GM10847 (cell line): ENCODE data around the gene PLAAT4.

ENCODE experiments used
- POLR2A ChIP-seq: IDR thresholded peaks from 2 replicates; pipeline ENCODE4 v1.6.1; 2011; ENCODE audit not compliant: insufficient read length; ENCODE audit errors: extremely low read depth

PLAAT4 gene

GRCh38 chr11:63574856-63575602 lies 38.4 kb downstream of the PLAAT4 start:
- TF ChIP-seq POLR2A, result no peak

- no peak for TF ChIP-seq POLR2A
Observed at GRCh38 chr11:63583357-63583677, 46.7 kb downstream of the PLAAT4 start.

DNA sequence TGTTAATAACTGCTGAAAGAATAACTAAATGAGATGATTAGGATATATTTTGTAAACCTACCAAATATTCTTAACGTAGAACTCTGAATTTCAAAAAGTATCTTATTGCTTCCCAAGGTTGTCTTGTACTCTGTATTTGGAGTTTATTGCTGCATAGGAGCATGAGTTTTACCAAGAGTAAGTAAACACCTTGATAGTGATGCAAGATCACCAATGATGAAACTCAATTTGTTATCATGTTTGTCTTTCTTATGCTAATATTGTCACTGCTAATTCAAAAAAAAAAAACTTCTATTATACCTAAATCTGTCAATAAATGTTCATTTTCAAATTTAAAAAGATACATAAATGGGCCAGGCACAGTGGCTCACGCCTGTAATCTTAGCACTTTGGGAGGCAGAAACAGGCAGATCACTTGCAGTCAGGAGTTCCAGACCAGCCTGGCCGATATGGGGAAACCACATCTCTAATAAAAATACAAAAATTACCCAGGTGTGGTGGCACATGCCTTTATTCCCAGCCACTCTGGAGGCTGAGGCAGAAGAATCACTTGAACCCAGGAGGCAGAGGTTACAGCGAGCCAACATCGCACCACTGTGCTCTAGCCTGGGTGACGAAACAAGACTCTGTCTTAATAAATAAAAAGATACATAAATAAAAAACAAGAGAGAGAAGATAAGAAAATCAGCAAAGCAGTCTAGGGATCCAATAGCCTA lies 50.0 kb downstream of the PLAAT4 start:
- no peak for TF ChIP-seq POLR2A

- no peak for TF ChIP-seq POLR2A
Observed at GRCh38 chr11:63589000-63589399, 52.4 kb downstream of the PLAAT4 start.

GRCh38 chr11:63590024-63590788 lies 53.6 kb downstream of the PLAAT4 start:
- TF ChIP-seq POLR2A, result no peak

DNA sequence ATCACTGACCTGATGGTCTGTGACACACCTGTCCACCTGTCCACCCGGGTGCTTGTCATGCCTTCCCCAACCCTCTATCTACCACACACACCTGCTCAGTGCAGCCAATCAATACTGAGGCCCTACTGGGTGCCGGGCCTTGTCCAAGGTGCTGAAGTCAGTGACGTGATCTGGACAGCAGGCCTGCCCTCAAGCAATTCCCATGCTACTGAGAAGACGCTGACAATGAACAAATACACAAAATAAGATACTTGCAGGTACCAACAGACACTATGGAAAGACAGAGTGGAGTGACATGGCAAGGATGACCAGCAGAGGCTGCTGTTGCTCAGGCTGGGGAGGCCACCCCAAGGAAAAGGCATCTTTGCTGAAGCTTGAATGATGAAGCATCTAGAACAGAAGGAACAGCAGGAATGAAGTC lies 56.4 kb downstream of the PLAAT4 start:
- TF ChIP-seq POLR2A, result no peak

GRCh38 chr11:63595296-63595695 lies 58.7 kb downstream of the PLAAT4 start:
- no peak for TF ChIP-seq POLR2A
